BJ (cell line): ENCODE measurements around the gene GSTM2. TPM values are rescaled to one million over a fixed set of nuclear protein-coding genes. Genes with fewer than 3 reads are reported as not detected.

Source experiments
- CTCF ChIA-PET: fragments of 350-600 bp; formaldehyde crosslinking; extraction: SDS; loops from one replicate; lab custom pipeline; 2021; ENCODE audit warnings: antibody characterized with exemption, inconsistent platforms; lab: Yijun Ruan, JAX
- POLR2A ChIA-PET: fragments of 300-600 bp; sonication (Branson Sonifier 250); formaldehyde crosslinking; extraction: SDS; loops from one replicate; lab custom pipeline; 2021; ENCODE audit warnings: antibody characterized with exemption; lab: Charles Lee
- DNase-seq: peaks from one replicate; pipeline ENCODE4 v3.0.0-alpha.2; 2011; ENCODE audit warnings: low read depth
- H3K27me3 ChIP-seq: 2 replicates; pipeline ENCODE4 v1.6.0; 2011; ENCODE audit warnings: low read length; ENCODE audit not compliant: control insufficient read depth, insufficient read depth
- H3K36me3 ChIP-seq: 2 replicates; pipeline ENCODE4 v1.5.1; 2011; ENCODE audit warnings: low read length; ENCODE audit not compliant: control insufficient read depth, insufficient read depth
- H3K4me3 ChIP-seq: 2 replicates; pipeline ENCODE4 v1.5.1; 2011; ENCODE audit warnings: low read depth, mild to moderate bottlenecking, control low read depth, low read length
- polyA plus RNA-seq: library from polyadenylated mRNA; depleted of rRNA; stranded (reverse); fragments of >200 nt; gene quantifications from 2 replicates; pipeline ENCODE4 v1.2.3, GENCODE V29; 2011
- TF ChIP-seq, protein P1 (sequence below): IDR thresholded peaks from 2 replicates; pipeline ENCODE4 v1.5.1; 2011; ENCODE audit warnings: low read depth, mild to moderate bottlenecking, control low read depth, inconsistent platforms, low read length, moderate library complexity; ENCODE audit not compliant: insufficient read depth

GSTM2 gene
- polyA plus RNA-seq, 1 experiment = 62.3 TPM

DNA sequence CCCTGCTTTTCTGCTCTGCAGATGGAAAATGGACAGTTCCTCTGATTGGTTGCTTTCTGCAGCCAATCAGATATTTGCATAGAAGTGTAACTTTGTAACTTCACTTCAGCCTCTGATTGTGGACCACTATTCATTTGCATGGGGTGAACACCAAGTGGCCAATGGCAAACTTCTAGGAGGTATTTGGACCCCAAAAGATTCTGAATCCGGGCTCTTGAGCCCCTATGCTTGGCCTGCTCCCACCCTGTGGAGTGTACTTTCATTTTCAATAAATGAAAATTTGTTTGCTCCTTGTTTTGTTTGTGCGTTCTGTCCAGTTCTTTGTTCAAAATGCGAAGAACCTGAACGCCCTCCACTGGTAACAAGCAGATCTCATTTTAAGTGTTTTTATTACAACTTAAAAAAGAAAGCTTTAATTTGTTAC is 18.4 kb upstream of the GSTM2 start:
- no peak for DNase-seq
- POLR2A ChIA-PET = no interaction called here
- TF ChIP-seq, protein P1, sequence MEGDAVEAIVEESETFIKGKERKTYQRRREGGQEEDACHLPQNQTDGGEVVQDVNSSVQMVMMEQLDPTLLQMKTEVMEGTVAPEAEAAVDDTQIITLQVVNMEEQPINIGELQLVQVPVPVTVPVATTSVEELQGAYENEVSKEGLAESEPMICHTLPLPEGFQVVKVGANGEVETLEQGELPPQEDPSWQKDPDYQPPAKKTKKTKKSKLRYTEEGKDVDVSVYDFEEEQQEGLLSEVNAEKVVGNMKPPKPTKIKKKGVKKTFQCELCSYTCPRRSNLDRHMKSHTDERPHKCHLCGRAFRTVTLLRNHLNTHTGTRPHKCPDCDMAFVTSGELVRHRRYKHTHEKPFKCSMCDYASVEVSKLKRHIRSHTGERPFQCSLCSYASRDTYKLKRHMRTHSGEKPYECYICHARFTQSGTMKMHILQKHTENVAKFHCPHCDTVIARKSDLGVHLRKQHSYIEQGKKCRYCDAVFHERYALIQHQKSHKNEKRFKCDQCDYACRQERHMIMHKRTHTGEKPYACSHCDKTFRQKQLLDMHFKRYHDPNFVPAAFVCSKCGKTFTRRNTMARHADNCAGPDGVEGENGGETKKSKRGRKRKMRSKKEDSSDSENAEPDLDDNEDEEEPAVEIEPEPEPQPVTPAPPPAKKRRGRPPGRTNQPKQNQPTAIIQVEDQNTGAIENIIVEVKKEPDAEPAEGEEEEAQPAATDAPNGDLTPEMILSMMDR = peak; percentile 60

DNA sequence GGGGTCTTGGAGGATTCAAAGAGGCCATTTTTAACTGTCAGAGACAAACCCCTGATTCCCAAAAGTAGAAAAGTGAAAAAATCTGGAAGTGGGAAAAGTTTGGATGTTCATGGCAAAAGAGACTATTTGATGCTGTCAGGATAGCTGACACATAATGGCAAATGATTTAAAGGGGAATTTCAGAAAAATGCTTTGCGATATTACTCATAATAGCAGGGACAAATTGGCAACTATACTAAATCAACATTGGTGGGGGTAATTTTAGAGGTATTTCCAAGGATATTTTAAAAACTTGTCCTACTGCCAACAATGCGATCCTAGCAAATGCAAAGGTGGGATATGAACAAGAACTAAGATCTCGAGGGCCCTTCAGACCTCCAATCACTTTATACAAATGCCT is 17.2 kb upstream of the GSTM2 start:
- Histone ChIP-seq H3K27me3 (peaks cover 2% of the 10 kb centered on the region; the same call in 1 of the 2 replicates), H3K4me3 (no peak overlapping the region), H3K36me3 (no peaks in the 10 kb centered on the region)
- no peak for DNase-seq
- TF ChIP-seq, protein P1 = no peak
- ChIA-PET POLR2A (interaction anchor here (0.9 kb wide), 1 partner anchor 105 kb away, joined by 3 read pairs; no protein-coding TSS in a partner anchor), CTCF (interaction anchor here (0.6 to 10.9 kb wide), 15 partner anchors 7 to 334 kb away, joined by 3 to 210 read pairs (median 8); partner anchors contain the start of genes AHCYL1, GNAI3 and GPR61)

More for the DNA sequence above, 18.4 kb upstream of the GSTM2 start:
- Histone ChIP-seq H3K27me3 (peaks cover 2% of the 10 kb centered on the region; the same call in 1 of the 2 replicates), H3K36me3 (no peaks in the 10 kb centered on the region), H3K4me3 (peak overlapping the region; percentile 34)
- CTCF ChIA-PET = interaction anchor here (0.7 to 10.9 kb wide), 22 partner anchors 9 to 336 kb away, joined by 3 to 210 read pairs (median 5); partner anchors contain the start of genes AHCYL1, GNAI3 and GPR61

DNA sequence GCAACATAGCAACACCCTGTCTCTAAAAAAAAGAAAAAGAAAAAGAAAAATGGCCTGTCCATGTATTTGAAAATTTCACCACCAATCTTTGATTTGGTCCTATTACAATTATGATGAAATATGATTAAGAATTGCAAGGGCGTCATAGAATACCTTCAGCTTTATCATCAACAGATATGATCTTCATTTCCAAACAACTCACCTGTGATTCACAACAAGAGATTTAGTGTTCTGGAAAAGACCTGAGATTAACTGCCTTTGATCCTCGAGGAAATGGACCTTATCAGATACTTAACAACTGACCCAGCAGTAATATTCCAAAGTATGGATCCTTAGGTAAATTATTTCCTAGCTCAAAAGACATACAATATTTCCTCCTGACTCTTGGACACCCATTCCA is 15.5 kb upstream of the GSTM2 start:
- TF ChIP-seq, protein P1 = no peak
- POLR2A ChIA-PET = no interaction called here
- DNase-seq = no peak

DNA sequence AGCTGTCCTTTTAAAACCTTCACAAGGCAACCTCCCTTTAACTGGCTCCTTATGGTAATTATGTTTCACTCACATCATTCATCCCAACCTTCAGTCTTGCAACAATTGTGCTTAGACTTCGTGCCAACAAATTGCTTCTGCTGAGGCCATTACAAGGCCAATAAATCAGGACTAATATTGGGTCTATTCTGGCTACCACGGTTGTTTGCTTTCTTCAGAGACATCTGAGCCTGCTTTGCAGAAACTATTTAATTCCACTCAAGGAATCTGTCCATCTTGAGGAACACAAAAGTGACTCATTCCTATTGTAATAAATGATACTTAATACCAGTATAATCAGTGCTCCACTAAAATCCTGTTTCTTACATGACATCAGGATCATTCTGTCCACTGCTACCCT is 14.6 kb upstream of the GSTM2 start:
- Histone ChIP-seq H3K4me3 (no peak overlapping the region), H3K36me3 (no peaks in the 10 kb centered on the region), H3K27me3 (peaks cover 2% of the 10 kb centered on the region; the same call in 1 of the 2 replicates)
- TF ChIP-seq, protein P1 = no peak
- ChIA-PET POLR2A (no interaction called here), CTCF (interaction anchor here (1.0 to 10.9 kb wide), 5 partner anchors 15 to 331 kb away, joined by 3 to 210 read pairs (median 82); partner anchors contain the start of genes AHCYL1 and GNAI3)
- DNase-seq = no peak

More for the DNA sequence above, 15.5 kb upstream of the GSTM2 start:
- H3K36me3 ChIP-seq = no peaks in the 10 kb centered on the region
- H3K4me3 ChIP-seq = no peak overlapping the region
- CTCF ChIA-PET = interaction anchor here (0.7 to 10.9 kb wide), 7 partner anchors 10 to 435 kb away, joined by 3 to 210 read pairs (median 23); partner anchors contain the start of genes AHCYL1 and GNAI3
- H3K27me3 ChIP-seq = peaks cover 2% of the 10 kb centered on the region; the same call in 1 of the 2 replicates

DNA sequence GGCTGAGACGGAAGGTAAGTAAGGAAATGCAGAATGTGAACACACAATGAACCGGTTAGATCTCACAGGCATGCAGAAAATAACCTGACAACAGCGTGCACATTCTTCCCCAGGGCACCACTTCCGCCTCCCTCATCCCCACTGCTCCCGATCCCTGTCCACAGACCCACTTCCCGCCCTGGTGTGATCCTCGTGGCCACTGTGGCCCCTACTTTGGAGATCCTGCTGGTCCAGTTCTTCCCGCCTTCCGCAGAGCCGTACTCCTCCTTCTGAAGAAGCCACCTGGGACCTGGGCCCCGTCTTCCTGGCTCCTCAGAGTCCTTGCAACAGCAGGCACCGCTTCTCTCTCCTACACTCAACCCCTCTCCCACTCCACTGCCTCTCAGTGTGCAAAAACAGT is 13.3 kb upstream of the GSTM2 start:
- POLR2A ChIA-PET = interaction anchor here (0.6 kb wide), 1 partner anchor 85 kb away, joined by 4 read pairs; no protein-coding TSS in a partner anchor
- CTCF ChIA-PET = interaction anchor here (1.1 to 10.9 kb wide), 3 partner anchors 16 to 330 kb away, joined by 5 to 210 read pairs (median 6); partner anchors contain the start of gene AHCYL1
- TF ChIP-seq, protein P1 = no peak

More for the DNA sequence above, 13.3 kb upstream of the GSTM2 start:
- no peak for DNase-seq
- peaks cover 2% of the 10 kb centered on the region; the same call in 1 of the 2 replicates for H3K27me3 ChIP-seq
- H3K4me3 ChIP-seq = no peak overlapping the region
- H3K36me3 ChIP-seq = no peaks in the 10 kb centered on the region
